ENCODE results near the gene VPS13D. TPM values are rescaled to one million over a fixed set of nuclear protein-coding genes. Genes with fewer than 3 reads are reported as not detected.

VPS13D gene
- total RNA-seq = 10 to 100 TPM; 36.0 to 59.3 (median 47.8) TPM
- 10 to 100 TPM; 19.8 to 36.0 TPM for polyA plus RNA-seq
- long read RNA-seq, donor 1, partial matches to known transcripts = 39 of 52 reads
- long read RNA-seq, donor 1, other reads (novel, unspliced or antisense) = 12 of 52 reads
- long read RNA-seq, donor 2 = 0 reads
- long read RNA-seq, donor 3, partial matches to known transcripts = 7 of 12 reads
- long read RNA-seq, donor 3, other reads (novel, unspliced or antisense) = 5 of 12 reads

- DNase-seq = peak; percentile 77 to 89 (median 86)
- Histone ChIP-seq H3K27ac (peak within 1 kb of the TSS; percentile 50 to 83), H3K36me3 (no peaks in the 10 kb centered on the region), H3K4me3 (peak within 1 kb of the TSS; percentile 100), H3K4me1 (ENCODE audit: insufficient read depth) (peaks cover 5% of the 10 kb centered on the region), H3K9me3 (no peaks in the 10 kb centered on the region), H3K27me3 (no peaks in the 10 kb centered on the region)
- 0 to 1% (median 0%) methylated on average over 18 to 77 of the region's 77 CpGs for WGBS, 3 donors
- intact Hi-C loops (cut with DNase I) = no loop called here
- peak; percentile 83 to 97 (median 95) for TF ChIP-seq CTCF (IDR thresholded peaks at IDR 0.05)
- TF ChIP-seq POLR2A (IDR thresholded peaks at IDR 0.05) = peak; percentile 39
- TF ChIP-seq EP300 (IDR thresholded peaks at IDR 0.05) = no peak
Observed at GRCh38 chr1:12229835-12230548, at the start of gene VPS13D. Gene VPS13D (plus strand): TSS chr1:12230030. CDS start chr1:12234267, 4,237 bp downstream.

GRCh38 chr1:12180315-12180714 lies 49.5 kb upstream of the VPS13D start:
- no peak overlapping the region for H3K4me3 ChIP-seq
- no peaks in the 10 kb centered on the region for H3K9me3 ChIP-seq
- TF ChIP-seq EP300 (IDR thresholded peaks at IDR 0.05) (no peak), POLR2A (IDR thresholded peaks at IDR 0.05) (no peak), CTCF (IDR thresholded peaks at IDR 0.05) (no peak)
- no peaks in the 10 kb centered on the region for H3K36me3 ChIP-seq
- no peaks in the 10 kb centered on the region for H3K27me3 ChIP-seq
- intact Hi-C loops (cut with DNase I) = no loop called here
- DNase-seq = peak in 1 of 5 donors; percentile 46
- 82 to 86% (median 82%) methylated on average over 10 of the region's 10 CpGs for WGBS, 3 donors
- H3K4me1 ChIP-seq (ENCODE audit: insufficient read depth) = peaks cover 11% of the 10 kb centered on the region
- H3K27ac ChIP-seq = no peak overlapping the region

- DNase-seq = no peak
- no peak overlapping the region for H3K27ac ChIP-seq
- intact Hi-C loops (cut with DNase I) = no loop called here
Observed at GRCh38 chr1:12180903-12181302, 48.9 kb upstream of the VPS13D start.

GRCh38 chr1:12181568-12181967 lies 48.3 kb upstream of the VPS13D start:
- no peak for TF ChIP-seq CTCF (IDR thresholded peaks at IDR 0.05)
- no peak for TF ChIP-seq EP300 (IDR thresholded peaks at IDR 0.05)
- no peak for TF ChIP-seq POLR2A (IDR thresholded peaks at IDR 0.05)
- Histone ChIP-seq H3K9me3 (no peaks in the 10 kb centered on the region), H3K4me1 (ENCODE audit: insufficient read depth) (peaks cover 15% of the 10 kb centered on the region), H3K27me3 (no peaks in the 10 kb centered on the region), H3K36me3 (no peaks in the 10 kb centered on the region), H3K27ac (no peak overlapping the region), H3K4me3 (no peak overlapping the region)
- 96 to 97% (median 96%) methylated on average over 7 of the region's 7 CpGs for WGBS, 3 donors
- intact Hi-C loops (cut with DNase I) = no loop called here
- no peak for DNase-seq

More at GRCh38 chr1:12180903-12181302, 48.9 kb upstream of the VPS13D start:
- Histone ChIP-seq H3K27me3 (no peaks in the 10 kb centered on the region), H3K4me1 (ENCODE audit: insufficient read depth) (peaks cover 13% of the 10 kb centered on the region), H3K4me3 (no peak overlapping the region), H3K9me3 (no peaks in the 10 kb centered on the region), H3K36me3 (no peaks in the 10 kb centered on the region)
- 85 to 88% (median 87%) methylated on average over 7 of the region's 7 CpGs for WGBS, 3 donors
- no peak for TF ChIP-seq EP300 (IDR thresholded peaks at IDR 0.05)
- no peak for TF ChIP-seq CTCF (IDR thresholded peaks at IDR 0.05)
- TF ChIP-seq POLR2A (IDR thresholded peaks at IDR 0.05) = no peak

Data from ovary (tissue), 10 donors.